Heart left ventricle (tissue), 16 donors: Measurements from ENCODE around the gene NLRP6. TPM values are rescaled to one million over a fixed set of nuclear protein-coding genes. Genes with fewer than 3 reads are reported as not detected.
"Not testable (repeated sequence)": the region's sequence is repeated elsewhere in the genome, so short reads cannot be mapped to it uniquely, and the experiment has no call there.

Source experiments
- ATAC-seq, 4 donors: fragments of 200-7000 bp; cut with Tn5 transposase; one replicate each; pipeline ENCODE4 v1.9.1; 2020 to 2022; ENCODE audit warnings: moderate library complexity in 4 of 4, mild to moderate bottlenecking in 3 of 4, moderate number of reproducible peaks in 1 of 4
- DNase-seq, 5 donors: peaks; one replicate each; pipeline ENCODE4 v3.0.0-alpha.2; 2020
- H3K27ac ChIP-seq, 12 donors: fragments of 200-600 bp; sonication (generic) in 4 of 12; one replicate each; pipeline versions ENCODE4 v1.5.0 to v1.8.0; 2016 to 2022; ENCODE audit warnings: mild to moderate bottlenecking in 2 of 12
- H3K27me3 ChIP-seq, 9 donors: fragments of 200-600 bp; sonication (generic) in 2 of 9; one replicate each; pipeline versions ENCODE4 v1.5.1 to v1.8.0; 2016 to 2022; ENCODE audit warnings: mild to moderate bottlenecking in 3 of 9
- H3K36me3 ChIP-seq, 9 donors: fragments of 200-600 bp; sonication (generic) in 2 of 9; one replicate each; pipeline versions ENCODE4 v1.5.0 to v1.8.0; 2018 to 2022; ENCODE audit warnings: mild to moderate bottlenecking in 2 of 9
- H3K4me1 ChIP-seq, 12 donors: fragments of 200-600 bp; sonication (generic) in 4 of 12; one replicate each; pipeline versions ENCODE4 v1.5.0 to v1.8.0; 2016 to 2022; ENCODE audit warnings: mild to moderate bottlenecking in 3 of 12
- H3K4me3 ChIP-seq, 12 donors: fragments of 200-600 bp; sonication (generic) in 4 of 12; one replicate each; pipeline versions ENCODE4 v1.5.0 to v1.8.0; 2017 to 2022; ENCODE audit warnings: mild to moderate bottlenecking in 9 of 12, moderate library complexity in 4 of 12
- H3K9me3 ChIP-seq, 12 donors: fragments of 200-600 bp; sonication (generic) in 4 of 12; one replicate each; pipeline versions ENCODE4 v1.5.0 to v1.8.0; 2016 to 2022; ENCODE audit warnings: mild to moderate bottlenecking in 1 of 12
- POLR2A ChIP-seq, 2 donors: fragments of 450-650 bp; IDR thresholded peaks; one replicate each; pipeline ENCODE4 v1.6.1; 2017; ENCODE audit warnings: antibody characterized with exemption in 2 of 2, mild to moderate bottlenecking in 2 of 2, moderate library complexity in 2 of 2
- WGBS, 4 donors: extraction: QIAGEN DNeasy Blood & Tissue Kit in 2 of 4; methylation state at CpG; one replicate each; pipeline versions ENCODE4 v1.1.5 to v1.1.7; 2013 to 2018; 5-methylcytosine and 5-hydroxymethylcytosine counted together
- intact Hi-C, 10 donors: fragments of 100-400 bp; cut with DNase I; formaldehyde crosslinking; loops; one replicate each; pipeline versions ENCODE4 v1.11.1 to v1.14.2; 2022
- polyA plus RNA-seq, 2 donors: library from polyadenylated mRNA; stranded (reverse); fragments of 200-250 nt; gene quantifications; one replicate each; pipeline ENCODE4 v1.2.3, GENCODE V29; 2013
- total RNA-seq, 9 donors: library from RNA; depleted of rRNA in 2 of 9; stranded (reverse); fragments of >200 nt in 2 of 9; fragmentation: NEBNext Ultra II Directional in 3 of 9; extraction: Animal tissue kit (Norgen Biotek cat#: 25700) in 3 of 9; gene quantifications; one replicate each; pipeline versions ENCODE4 v1.1.0 to v1.2.4, GENCODE V29; 2016 to 2023
- TF ChIP-seq, protein P1 (sequence below), 12 donors: fragments of 200-600 bp; sonication (generic) in 4 of 12; IDR thresholded peaks; one replicate each; pipeline versions ENCODE4 v1.5.0 to v1.8.0; 2018 to 2022; ENCODE audit warnings: antibody characterized with exemption in 12 of 12, mild to moderate bottlenecking in 5 of 12
- donor health status: ischemic (EF 13 %, LVEDD 7.1; RV severe dilation, severe dysfunction).
- donor health status: healthy with polysubstance abuse.
- donor health status: DM: no; HTN: yes; CAD: no.
- donor health status: DM: no; HTN: no; CAD: no.
- donor health status: ischemic (EF 25% LVEDD 6.9; RV normal size, moderate dysfunction).
- donor health status: ischemic (EF 25% LVEDD 5.7; RV mildly dilated, moderate dysfunction).
- donor health status: healthy.
- donor health status: DM: yes; HTN: yes; CAD: no.
- donor health status: ischemic (EF 35%, LVEDD 5.7; RV mildly dilated, moderate dysfunction).
- donor health status: nonischemic (EF 11% LVEDD 7.7; RV severe dilation, severe dysfunction).
- donor health status: DM: yes; HTN: yes; CAD: no.
- donor health status: PGD.
- donor health status: ischemic (EF 29% LVEDD 5.4; RV normal size, mild dysfunction).
- donor health status: nonischemic (EF 23%, LVEDD 6.1; RV moderate dilation, normal function).

Gene NLRP6
- total and polyA plus RNA-seq, 11 donors, result 0.09 to 0.20 (median 0.14) TPM; not detected in 6

DNA sequence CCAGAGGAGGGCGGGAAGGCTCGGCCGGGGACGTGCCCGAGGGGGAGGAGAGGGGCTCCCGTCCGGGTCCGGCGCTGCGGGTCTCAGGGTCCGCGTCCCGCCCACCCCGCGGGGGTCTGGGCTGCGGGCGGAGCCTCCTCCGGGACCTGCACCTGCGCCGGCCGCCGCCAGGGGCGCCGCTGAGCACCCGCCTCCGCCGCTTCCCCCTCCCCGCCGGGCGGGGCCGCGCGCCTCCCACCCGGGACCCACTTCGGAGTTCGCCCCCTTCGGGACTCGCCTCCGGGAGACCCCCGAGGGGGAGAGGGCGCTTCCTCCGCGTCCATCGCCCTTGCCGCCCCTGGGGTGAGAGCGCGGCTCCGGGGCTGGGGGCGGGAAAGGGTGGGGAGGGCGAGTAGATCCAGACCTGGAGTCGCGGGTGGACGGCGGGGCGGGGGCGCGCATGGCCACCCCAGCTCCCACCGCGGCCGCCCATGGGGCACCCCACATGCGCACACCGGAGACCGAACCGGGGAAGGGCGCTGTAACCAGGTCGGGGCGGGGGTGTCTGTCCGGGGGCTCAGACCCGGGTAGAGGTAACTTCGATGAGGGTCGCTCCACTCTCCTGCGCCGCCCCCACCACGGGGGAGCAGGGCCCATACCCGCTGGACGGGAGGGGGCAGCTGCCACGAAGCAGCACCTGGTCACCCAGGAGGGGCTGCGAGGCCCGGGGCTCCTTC lies 40.4 kb downstream of the NLRP6 start:
- H3K36me3 ChIP-seq, result peaks cover 0 to 20% (median 0%) of the 10 kb centered on the region in 9 donors
- intact Hi-C loops, result loop anchor here in 1 of 10 donors (5.0 kb wide), 1 partner anchor 34 kb away; no protein-coding TSS in a partner anchor
- H3K4me1 ChIP-seq, result peaks cover 0 to 29% (median 10%) of the 10 kb centered on the region in 12 donors
- ATAC-seq (peak in 3 of 4 donors; percentile 9 to 70 (median 64)), DNase-seq (peak in 2 of 5 donors; percentile 19 to 63)
- 0 to 2% (median 1%) methylated on average over 6 to 16 of the region's 79 CpGs; no CpG with 5 or more reads in 1 of the 4 donors for WGBS, 4 donors
- H3K27me3 ChIP-seq, result peaks cover 0 to 22% (median 7%) of the 10 kb centered on the region in 9 donors
- H3K9me3 ChIP-seq, result not testable (repeated sequence)
- H3K4me3 ChIP-seq, result peak overlapping the region; percentile 51 to 97 (median 82)
- peak overlapping the region; percentile 88 to 99 (median 96) for H3K27ac ChIP-seq

DNA sequence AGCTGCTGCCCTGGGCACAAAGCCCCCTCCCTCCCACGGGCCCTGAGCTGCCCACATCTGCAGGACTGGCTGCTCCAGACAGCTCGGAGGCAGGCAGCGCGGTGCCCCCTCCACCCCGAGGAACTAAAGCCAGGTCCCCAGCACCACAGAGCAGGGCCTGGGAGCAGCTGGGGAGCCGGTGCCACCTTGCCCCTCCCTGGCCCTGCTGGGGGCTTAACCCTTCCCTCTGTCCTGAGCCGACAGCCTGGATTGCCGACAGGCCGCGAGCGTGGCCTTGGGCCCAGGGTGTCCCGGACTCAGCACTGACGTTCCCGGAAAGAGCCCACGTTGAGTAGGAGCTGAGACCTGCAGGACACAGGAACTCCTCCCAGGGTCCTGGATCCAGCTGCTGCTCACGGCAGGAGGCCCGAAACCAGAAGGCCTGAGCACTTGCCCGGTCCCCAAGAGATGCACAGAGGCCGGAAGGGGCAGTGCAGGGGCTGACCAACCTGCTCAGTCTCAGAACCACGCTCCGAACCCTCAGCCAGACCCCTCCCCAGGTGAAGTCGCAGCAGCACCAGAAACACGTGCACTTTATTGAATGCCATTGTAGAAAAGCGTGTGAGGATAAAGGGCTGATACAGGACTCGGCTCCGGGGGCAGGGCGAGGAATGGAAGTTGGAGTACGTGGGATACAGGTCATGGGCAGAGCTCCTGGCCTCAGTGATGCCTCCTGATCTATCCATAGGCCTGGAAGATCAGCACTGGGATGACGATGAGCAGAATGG lies 41.1 kb downstream of the NLRP6 start:
- H3K9me3 ChIP-seq, result not testable (repeated sequence)
- peak overlapping the region; percentile 51 to 97 (median 82) for H3K4me3 ChIP-seq
- H3K27me3 ChIP-seq, result peaks cover 0 to 22% (median 7%) of the 10 kb centered on the region in 9 donors
- H3K27ac ChIP-seq, result peak overlapping the region; percentile 88 to 99 (median 95)
- H3K4me1 ChIP-seq, result peaks cover 0 to 34% (median 12%) of the 10 kb centered on the region in 12 donors
- WGBS, 4 donors, result 21 to 58% (median 30%) methylated on average over 11 to 20 of the region's 29 CpGs
- intact Hi-C loops, result loop anchor here in 1 of 10 donors (5.0 kb wide), 1 partner anchor 33 kb away; no protein-coding TSS in a partner anchor
- peaks cover 0 to 20% (median 0%) of the 10 kb centered on the region in 9 donors for H3K36me3 ChIP-seq
- ATAC-seq (peak; percentile 4 to 32 (median 26)), DNase-seq (peak in 2 of 5 donors; percentile 26 to 62)

DNA sequence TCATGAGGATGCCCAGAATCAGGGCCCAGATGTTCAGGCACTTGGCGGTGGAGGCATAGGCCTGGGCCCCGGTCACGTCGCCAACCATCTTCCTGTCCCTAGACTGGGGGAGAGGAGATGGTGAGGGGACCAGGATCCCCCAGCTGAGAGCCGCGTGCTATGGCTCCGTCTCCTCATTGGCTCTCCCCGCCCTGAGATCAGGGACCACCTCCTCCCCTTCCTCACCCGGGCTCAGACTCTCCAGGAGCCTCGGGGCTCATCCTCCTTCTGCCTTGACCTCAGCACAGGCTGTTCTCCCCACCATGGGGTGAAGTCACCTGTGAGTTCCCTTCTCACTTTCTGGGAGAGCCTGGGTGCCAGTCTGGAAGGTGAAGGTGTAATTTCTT lies 41.7 kb downstream of the NLRP6 start:
- peak overlapping the region; percentile 88 to 99 (median 96) for H3K27ac ChIP-seq
- intact Hi-C loops, result loop anchor here in 1 of 10 donors (5.0 kb wide), 1 partner anchor 32 kb away; no protein-coding TSS in a partner anchor
- peak; percentile 2 to 23 (median 8) for ATAC-seq
- H3K9me3 ChIP-seq, result not testable (repeated sequence)
- H3K36me3 ChIP-seq, result peaks cover 0 to 20% (median 0%) of the 10 kb centered on the region in 9 donors
- peak in 1 of 5 donors; percentile 42 for DNase-seq
- H3K4me1 ChIP-seq, result peaks cover 0 to 40% (median 18%) of the 10 kb centered on the region in 12 donors
- peaks cover 0 to 22% (median 7%) of the 10 kb centered on the region in 9 donors for H3K27me3 ChIP-seq
- WGBS, 4 donors, result 26 to 36% (median 34%) methylated on average over 3 to 10 of the region's 10 CpGs
- H3K4me3 ChIP-seq, result peak overlapping the region; percentile 51 to 97 (median 82)

DNA sequence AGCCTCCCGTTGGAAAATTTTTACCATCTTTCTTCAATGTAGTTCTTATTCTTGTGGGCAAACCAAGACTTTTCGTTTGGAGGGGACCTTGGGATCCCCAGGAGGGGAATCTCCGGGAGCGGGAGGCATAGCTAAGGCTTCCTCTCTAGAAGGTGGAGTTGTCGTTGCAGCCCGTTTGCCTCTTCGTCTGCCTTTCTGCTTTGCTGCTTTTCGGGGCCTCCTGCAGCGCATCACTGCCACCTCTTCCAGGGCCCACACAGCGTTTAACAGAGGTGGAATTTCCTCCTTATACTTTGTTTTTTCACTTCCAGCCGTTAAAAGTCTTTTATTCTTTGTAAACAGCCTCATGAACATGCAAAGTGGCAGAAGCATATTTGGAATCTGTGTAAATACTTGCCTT lies 45.9 kb downstream of the NLRP6 start:
- Histone ChIP-seq H3K4me3 (peak overlapping the region in 2 of 12 donors; percentile 20 to 42), H3K4me1 (peaks cover 3 to 54% (median 34%) of the 10 kb centered on the region in 12 donors), H3K27ac (peak overlapping the region; percentile 79 to 99 (median 94)), H3K36me3 (no peaks in the 10 kb centered on the region), H3K9me3 (no peaks in the 10 kb centered on the region), H3K27me3 (no peaks in the 10 kb centered on the region)
- TF ChIP-seq, protein P1, sequence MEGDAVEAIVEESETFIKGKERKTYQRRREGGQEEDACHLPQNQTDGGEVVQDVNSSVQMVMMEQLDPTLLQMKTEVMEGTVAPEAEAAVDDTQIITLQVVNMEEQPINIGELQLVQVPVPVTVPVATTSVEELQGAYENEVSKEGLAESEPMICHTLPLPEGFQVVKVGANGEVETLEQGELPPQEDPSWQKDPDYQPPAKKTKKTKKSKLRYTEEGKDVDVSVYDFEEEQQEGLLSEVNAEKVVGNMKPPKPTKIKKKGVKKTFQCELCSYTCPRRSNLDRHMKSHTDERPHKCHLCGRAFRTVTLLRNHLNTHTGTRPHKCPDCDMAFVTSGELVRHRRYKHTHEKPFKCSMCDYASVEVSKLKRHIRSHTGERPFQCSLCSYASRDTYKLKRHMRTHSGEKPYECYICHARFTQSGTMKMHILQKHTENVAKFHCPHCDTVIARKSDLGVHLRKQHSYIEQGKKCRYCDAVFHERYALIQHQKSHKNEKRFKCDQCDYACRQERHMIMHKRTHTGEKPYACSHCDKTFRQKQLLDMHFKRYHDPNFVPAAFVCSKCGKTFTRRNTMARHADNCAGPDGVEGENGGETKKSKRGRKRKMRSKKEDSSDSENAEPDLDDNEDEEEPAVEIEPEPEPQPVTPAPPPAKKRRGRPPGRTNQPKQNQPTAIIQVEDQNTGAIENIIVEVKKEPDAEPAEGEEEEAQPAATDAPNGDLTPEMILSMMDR (IDR thresholded peaks at IDR 0.05), result no peak
- TF ChIP-seq POLR2A (IDR thresholded peaks at IDR 0.05), result no peak
- DNase-seq (peak in 1 of 5 donors; percentile 10), ATAC-seq (no peak)
- WGBS, 4 donors, result 56 to 64% (median 61%) methylated on average over 11 of the region's 11 CpGs
- intact Hi-C loops, result loop anchor here in 1 of 10 donors (2.0 kb wide), 1 partner anchor 31 kb away; no protein-coding TSS in a partner anchor

DNA sequence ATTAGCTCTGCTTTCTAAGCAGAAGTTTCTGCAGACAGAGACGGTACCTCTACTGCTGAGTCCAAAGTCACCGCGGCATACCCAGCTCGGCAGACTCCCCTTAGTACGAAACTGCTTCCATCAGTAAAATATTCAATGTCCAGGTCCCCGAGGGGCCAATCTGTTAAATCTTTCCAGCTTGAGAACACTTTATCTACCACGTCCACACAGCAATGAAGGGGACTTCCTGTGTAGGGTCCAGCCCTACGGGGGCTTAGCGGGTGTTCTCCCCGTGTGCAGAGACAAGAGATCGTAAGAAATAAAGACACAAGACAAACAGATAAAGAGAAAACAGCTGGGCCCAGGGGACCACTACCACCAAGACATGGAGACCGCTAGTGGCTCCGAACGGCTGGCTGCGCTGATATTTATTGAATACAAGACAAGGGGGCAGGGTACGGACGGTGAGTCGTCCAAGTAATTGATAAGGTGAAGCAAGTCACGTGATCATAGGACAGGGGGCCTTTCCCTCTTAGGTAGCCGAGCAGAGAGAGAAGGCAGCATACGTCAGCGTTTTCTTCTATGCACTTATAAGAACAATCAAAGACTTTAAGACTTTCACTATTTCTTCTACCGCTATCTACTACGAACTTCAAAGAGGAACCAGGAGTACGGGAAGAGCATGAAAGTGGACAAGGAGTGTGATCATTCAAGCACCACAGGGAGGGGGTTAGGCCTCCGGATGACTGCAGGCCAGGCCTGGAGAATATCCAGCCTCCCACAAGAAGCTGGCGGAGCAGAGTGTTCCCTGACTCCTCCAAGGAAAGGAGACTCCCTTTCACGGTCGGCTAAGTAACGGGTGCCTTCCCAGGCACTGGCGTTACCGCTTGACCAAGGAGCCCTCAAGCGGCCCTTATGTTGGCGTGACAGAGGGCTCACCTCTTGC lies 46.6 kb downstream of the NLRP6 start:
- H3K4me3 ChIP-seq, result peak overlapping the region in 6 of 12 donors; percentile 8 to 42 (median 25)
- not testable (repeated sequence) for ATAC-seq

More for the DNA sequence above, 46.6 kb downstream of the NLRP6 start:
- Histone ChIP-seq H3K27ac (peak overlapping the region; percentile 89 to 99 (median 94)), H3K4me1 (peaks cover 3 to 61% (median 34%) of the 10 kb centered on the region in 12 donors)
- H3K9me3 ChIP-seq, H3K27me3 ChIP-seq, H3K36me3 ChIP-seq: not testable (repeated sequence)
- intact Hi-C loops, result loop anchor here in 1 of 10 donors (2.0 kb wide), 1 partner anchor 30 kb away; no protein-coding TSS in a partner anchor
- DNase-seq, result peak in 3 of 5 donors; percentile 48 to 72 (median 59)
- WGBS, 4 donors, result 47 to 63% (median 53%) methylated on average over 26 to 30 of the region's 34 CpGs
